Activated T-cell treated with anti-CD3 and anti-CD28 coated beads for 1 hour (primary cell): ENCODE measurements around the gene LCN9.
"Not testable (repeated sequence)": the region's sequence is repeated elsewhere in the genome, so short reads cannot be mapped to it uniquely, and the experiment has no call there.

ENCODE experiments used
- DNase-seq: peaks from one replicate; pipeline ENCODE4 v3.0.0-alpha.2; 2020; ENCODE audit warnings: low read depth

The LCN9 gene

DNA sequence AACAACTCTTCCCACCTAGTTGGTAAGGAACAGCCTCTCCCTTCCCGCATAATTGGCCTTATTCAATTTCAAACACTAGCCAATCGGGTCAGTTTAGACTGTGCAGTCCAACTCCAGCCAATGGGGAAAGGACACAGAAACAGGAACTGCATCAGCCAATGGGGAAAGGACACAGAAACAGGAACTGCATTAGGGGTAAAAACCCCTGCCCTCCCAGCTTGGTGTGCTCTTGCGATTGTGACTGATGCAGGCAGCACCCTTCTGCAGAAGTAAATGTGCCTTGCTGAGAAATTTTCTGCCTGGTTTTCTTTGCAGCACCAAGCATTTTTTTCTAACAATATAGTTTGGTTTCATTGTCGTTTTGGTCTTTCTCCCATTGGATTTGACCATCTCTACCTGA is 15.2 kb upstream of the LCN9 start:
- no peak for DNase-seq

DNA sequence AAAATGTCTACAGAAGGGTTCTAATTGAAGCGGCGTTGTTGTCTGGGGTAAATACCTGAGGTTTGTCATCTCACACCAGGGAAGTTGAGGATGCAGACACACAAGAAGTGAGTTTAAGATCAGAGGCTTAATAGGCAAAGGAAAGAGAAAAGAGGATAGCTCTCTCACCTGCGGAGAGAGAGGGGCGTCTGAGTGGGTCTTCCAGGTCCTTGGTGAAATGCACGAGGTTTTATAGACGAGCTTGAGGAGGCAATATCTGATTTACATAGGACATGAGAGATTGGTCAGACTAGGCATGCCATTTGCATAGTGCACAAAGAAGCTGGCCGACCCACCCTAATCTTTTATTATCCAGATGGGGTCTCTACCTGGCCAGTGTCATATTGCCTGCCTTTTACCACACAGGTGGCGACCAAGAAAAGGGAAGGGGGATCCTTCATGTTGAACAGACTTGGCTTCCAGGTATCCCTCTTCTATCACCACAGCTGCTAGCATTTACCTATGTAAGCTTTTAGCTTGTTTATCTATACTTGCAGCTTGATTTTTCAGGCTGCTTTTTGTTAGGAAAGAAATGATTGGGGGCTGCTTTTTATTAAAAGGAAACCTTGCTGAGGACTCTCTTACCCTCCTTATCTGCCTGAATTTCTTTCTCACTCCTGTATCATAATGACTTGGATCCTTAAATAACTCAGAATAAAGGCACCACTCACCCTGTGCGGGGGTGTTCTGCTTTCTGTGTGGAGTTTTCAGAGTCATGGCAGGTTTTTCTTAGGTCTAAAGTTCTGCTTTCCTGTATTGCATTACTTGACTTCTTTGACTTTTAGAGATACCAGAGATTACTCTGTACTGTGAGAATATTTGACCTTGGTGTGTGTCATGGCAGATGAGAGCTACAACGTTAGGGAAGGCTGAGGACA is 14.4 kb upstream of the LCN9 start:
- DNase-seq, result no peak

DNA sequence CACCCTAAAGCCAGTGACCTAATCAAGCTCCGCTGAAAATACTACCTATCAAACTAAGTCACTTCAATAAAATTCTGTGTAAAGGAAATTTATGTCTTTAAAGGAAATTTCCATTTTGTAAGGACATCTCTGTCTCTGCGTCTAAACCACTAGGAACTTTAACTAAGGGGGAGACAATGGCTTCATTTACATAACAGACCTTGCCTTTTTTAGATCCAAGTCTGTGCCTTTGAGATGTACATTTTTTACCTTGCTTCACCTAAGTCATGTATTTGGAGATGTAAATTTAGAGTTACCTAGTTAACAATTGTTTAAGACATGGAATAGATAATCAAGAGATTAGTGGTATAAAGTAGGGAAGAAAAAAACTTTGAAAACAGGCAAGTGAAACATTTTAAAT is 13.6 kb upstream of the LCN9 start:
- DNase-seq, result no peak

DNA sequence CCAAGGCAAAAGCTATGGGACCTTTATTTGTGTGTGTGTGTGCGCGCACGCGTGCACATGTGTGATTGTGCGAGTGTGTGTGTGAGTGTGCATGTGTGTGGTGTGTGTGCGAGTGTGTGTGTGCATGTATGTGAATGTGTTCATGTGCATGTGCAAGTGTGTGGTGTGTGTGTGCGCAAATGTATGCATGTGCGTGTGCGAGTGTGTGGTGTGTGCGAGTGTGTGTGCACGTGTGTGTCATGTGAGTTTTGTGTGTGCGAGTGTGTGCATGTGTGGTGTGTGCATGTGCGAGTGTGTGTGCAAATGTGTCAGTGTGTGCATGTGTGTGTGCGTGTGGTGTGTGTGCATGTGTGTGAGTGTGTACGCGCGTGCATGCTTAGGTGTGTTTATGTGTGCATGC is 12.7 kb upstream of the LCN9 start:
- no peak for DNase-seq

DNA sequence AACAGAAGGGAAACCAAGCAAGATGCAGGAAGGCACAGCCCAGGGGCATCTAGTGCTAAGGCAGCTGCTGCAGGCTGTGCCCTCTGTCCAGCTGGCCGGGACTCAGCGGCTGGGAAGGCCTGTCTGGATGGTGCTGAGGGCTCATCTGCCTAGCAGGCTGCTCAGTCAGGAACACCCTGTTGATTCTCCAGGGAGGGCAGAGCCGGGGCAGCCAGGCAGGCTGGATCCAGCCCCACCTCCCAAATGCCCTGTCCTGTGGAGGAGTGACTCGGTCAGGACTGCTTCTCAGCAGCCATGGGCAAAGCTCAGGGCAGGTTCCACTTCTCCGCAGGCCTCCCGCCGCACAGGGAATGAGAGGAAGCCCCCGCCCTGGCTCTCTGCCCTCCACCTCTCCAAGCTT is 7.8 kb upstream of the LCN9 start:
- DNase-seq, result no peak

DNA sequence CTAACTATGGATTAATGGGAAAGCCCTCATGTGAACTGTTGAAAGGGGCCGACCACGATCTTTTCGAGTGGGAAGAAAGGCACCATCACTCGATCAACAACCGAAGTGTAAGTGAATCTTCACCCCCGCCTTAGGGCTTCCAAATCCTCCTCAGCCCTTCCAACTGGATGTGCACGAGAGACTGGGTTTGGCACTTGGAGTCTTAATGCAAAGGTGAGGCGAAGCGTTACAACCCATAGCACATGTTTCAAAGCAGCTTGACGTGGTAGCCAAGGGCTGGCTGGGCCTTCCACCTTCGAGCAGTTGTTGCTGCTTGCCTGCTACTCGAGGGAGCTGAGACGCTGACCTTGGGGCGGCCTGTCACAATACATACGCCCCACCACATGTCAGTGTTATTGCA is 5.7 kb upstream of the LCN9 start:
- DNase-seq, result no peak

DNA sequence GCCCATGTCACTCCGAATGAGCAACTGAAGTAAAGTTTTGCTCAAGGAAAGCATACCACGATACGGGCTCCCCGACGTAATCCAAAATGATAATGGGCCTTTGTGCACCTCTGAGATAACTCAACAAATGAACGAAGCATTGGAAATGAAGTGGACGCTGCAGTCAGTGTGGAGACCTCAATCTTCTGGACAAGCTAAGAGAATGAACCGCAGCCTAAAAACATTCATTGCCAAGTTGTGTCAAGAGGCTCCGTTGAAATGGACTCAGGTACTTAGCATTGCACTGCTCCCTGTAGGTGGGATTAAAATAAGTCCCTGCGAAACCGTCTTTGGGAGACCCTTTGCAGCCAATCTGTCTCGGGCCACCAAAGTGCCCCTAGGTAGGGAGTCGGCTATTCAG is 3.9 kb upstream of the LCN9 start:
- DNase-seq, result no peak

DNA sequence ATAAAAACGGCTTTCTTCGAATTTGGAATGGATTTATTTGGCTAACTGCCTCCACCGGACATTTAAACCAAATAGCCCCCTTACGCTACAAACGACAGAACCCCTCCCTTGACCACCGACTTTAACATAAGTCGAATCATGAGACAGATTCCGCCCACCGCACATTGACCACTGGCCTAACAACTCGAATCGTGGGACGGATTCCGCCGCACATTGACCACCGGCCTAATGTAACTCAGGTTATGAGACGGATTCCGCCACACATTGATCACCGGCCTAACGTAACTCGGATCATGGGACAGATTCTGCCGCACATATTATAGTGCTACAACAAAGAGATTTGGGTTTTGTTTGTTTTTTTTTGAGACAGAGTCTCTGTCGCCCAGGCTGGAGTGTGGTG is 2.7 kb upstream of the LCN9 start:
- DNase-seq, result no peak

DNA sequence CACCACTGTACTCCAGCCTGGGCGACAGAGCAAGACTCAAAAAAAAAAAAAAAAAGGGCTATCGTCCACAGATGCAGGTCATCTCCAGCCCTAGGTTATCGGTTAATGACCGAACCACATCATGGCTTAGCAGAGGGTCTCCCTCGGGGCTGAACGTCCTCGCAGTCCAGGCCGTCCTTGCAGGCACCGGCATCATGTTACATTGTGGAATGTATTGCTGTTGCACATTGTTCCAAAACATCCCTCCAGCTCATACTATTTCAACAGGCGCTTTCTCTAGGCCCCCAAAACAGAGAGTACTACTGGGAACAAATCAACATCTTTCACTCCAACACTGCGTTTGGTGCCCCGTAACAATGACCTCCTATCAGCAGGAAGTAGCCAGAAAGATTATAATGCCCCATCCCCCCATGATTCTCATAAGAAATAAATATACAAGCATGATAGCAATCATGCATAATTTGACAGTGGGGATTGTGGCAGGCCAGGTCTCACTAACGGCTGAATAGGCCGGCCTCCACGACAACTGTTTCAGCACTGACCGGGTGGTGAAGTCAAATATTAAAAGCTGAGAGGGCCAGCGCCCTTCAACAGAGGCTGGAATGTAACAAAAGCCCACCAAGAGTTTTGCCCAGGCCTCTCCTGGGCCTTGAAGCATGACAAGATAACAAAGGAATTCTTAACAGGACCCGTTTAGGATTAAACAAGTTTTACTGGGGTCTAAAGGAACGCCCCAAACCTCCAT is 1.1 kb upstream of the LCN9 start:
- no peak for DNase-seq

DNA sequence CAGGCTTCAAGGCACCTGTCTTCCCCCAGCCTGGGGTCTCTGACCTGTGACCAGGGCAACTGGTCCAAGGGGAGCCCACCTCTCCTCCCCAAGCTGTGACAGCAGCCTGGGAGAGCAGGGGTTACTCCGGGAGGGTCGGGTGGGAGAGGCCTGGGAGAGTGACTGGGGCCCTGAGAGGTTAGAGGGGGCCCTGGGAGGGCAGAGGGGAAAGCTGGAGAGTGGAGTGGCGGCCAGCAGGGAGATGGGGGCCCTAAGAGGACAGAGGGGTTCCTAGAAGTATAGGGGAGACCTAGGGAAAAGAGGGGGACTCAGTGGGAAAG is 302 bp downstream of the LCN9 start:
- DNase-seq, result no peak

DNA sequence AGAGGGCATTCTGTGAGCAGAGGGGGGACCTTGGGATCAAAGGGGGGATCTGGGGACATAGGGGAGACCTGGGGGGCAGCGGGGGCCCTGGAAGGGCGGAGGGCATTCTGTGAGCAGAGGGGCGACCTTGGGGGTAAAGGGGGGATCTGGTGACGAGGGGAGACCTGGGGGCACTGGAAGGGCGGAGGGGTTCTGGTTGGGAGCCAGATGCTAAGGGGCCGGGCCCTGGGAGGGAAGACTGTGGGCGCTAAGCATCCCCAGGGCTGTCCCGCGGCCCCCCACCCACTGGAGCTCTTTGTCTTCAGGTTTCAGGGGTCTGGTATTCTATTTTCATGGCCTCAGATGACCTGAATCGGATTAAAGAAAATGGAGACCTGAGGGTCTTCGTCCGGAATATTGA is 748 bp downstream of the LCN9 start:
- no peak for DNase-seq

DNA sequence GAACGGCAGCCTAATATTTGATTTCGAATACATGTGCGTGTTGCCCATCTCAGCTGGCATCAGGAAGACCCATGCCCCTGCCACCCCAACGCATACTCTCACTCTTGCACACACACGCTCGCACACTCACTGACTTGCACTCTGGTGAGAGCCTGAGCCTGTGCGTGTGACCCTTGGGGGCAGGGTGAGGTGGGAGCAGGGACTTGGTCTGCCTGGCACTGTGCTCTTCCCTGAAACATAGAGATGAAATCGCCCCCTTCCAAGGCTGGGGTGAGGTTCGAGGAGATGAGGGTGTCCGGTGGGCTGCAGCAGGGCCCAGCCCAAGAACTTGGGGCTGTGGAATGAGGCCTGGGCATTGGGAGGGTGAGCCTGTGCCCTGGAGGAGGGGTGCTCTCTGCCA is 1.2 kb downstream of the LCN9 start:
- no peak for DNase-seq

DNA sequence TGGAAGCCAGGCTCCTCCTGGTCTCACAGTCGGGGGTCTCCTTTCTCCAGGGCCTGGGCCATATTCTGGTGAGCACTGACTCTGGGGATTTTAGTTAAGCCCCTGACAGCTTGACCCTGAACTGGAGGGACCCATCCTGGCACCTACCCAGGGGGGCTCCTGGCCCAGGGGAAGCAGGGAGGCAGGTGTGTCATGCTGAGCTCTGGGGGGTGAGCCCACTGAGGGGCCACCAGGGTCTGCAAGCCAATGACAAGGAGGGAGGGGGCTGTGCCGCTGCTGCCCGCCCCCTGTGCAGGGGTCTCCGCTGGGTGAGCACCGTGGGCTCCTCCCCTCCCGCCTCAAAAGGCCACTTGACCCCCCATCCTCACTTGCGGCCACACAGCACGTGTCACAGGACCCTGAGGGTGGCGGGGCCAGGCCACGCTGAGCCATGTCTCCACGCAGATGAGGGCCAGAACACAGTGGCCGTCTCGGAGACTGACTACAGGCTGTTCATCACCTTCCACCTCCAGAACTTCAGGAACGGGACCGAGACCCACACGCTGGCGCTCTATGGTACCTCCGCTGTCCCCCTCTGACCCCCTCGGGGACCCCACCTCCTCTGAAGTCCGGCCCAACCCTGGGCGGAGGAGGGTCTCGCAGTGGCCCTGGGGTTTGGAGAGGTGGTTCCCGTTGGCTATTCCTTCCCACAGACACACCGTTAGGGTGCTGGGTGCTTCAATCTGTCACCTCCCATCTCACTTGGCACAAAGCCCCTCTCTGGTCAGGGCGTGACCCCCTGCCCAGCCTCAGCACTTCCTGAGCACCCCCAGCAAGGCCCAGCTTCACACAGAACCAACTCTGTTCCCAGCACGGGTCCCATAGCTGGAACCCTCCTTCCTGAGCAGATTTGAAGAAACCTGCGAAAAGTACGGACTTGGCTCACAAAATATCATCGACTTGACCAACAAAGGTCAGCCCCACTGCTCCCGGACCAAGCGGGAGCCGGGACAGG is 2.0 kb downstream of the LCN9 start:
- no peak for DNase-seq

DNA sequence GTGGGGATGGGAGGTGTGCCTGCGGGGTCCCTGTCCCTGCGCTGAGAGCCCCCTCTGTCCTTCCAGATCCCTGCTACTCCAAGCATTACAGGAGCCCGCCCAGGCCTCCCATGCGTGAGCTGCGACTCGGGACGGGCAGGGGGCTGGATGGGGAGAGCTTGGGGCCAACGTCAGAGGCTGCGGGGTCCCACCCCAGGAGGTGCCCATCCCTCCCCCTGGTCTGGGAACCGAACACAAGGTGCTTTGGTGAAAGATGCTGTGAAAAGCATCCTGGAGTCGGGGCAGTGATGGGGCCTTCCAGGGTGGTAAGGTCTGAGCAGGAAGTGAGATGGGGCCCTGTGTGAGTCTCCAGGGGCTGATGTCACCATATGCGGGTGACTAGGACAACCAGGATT is 2.7 kb downstream of the LCN9 start:
- DNase-seq, result no peak

DNA sequence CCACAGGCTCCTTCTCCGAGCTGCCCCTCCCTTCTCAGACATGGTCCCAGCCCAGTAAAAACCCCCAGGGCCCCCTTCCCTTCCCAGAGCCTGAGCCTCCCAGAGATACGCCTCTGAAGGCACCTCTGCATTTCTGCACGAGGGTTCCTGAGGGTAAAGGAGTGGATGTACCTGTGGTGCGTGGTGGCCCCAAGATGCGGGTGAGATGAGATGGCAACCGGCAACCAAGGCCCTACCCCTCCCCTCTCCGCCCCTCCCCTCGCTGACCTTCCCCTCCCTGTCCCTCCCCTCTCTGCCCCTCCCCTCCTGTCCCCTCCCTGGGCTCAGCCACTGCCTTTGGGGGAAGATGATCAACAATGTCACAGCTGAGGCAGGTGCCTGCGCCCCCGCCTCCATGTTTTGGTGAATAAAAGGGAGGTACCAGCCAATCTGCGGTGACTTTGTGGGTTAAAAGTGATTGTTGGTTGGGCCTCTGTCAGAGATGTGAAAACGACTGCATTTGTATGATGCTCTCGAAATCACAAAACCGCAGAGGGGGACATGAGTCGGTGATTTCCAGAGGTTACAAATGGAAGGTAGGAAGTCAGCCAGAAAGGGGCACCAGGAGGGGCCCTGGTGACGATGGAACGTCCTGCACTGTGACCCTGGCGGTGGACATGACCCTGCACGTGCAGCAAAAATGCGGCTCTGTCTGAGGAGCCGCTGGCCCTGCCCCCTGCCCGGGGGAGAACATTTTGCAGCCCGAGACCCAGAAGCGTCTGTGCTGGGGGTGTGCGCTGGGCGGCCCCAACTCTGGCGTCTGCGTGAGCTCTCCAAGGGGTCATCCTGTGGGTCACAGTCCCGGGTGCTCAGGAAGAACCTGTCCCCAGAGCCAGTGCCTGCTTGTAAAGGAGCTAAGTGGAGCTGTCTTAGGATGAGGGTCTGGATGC is 3.7 kb downstream of the LCN9 start:
- DNase-seq, result no peak

DNA sequence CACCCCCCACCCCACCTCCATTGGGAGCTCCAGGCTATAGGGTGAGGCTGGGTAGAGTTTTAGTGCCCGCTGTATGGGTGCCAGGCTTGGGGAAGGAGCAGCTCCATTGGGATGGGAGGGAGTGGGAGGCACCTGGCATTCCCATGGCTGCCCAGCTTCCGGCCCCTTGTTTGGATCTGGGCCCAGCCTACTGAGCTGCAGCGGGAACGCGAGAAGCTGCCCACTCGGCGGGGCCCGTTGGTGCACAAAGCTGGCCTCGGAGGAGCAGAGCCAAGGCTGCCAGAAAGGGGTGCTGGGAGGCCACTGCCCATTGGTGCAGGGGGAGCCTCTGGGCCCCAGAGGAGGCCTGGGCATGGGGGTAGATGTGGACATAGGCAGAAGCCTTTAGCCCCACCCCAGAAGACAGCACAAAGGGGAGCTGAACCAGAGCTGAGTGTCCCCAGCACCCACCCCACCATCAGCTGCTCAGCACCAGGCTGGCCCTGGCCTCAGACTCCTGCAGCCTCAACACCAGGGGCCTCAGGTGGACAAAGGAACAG is 4.4 kb downstream of the LCN9 start:
- no peak for DNase-seq

DNA sequence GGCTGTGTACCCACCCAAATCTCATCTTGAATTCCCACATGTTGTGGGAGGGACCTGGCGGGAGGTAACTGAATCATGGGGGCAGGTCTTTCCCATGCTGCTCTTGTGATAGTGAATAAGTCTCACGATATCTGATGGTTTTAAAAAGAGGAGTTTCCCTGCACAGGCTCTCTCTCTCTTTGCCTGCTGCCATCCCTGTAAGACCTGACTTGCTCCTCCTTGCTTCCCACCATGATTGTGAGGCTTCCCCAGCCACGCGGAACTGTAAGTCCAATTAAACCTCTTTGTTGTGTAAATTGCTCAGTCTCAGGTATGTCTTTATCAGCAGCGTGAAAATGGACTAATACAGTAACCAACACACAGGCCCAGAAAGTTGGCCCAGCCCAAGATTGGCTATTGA is 5.9 kb downstream of the LCN9 start:
- DNase-seq, result not testable (repeated sequence)

DNA sequence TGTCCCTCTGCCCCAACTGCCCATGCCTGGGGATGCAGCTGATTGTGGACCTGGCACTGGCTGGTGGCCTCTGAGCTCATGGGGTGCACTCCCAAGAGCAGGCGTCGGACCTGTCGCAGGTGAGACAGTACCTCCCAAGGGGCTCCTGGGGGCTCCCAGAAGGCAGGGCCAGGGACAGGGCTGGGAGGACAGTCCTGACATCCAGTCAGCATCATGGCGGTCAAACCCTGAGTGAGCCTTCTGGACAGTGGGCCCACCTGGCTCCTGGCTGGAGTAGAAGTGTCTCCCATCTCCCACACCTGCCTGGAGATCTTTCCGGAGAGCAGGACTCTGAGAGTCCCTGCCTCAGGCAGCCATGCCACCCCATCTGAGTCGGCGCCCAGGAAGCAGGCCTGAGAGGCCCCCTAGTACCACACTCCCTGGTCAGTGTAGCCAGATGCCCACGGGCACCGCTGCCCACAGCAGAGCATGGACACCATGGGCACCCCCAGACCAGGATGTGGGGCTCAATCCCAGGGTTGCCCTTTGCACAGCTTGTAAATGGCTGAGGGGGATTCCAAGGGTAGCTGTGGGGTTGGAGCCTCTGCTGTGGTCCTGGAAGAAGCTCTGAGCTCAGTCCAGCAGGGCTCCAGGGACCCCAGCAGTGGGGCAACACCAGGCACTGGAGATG is 6.6 kb downstream of the LCN9 start:
- no peak for DNase-seq

DNA sequence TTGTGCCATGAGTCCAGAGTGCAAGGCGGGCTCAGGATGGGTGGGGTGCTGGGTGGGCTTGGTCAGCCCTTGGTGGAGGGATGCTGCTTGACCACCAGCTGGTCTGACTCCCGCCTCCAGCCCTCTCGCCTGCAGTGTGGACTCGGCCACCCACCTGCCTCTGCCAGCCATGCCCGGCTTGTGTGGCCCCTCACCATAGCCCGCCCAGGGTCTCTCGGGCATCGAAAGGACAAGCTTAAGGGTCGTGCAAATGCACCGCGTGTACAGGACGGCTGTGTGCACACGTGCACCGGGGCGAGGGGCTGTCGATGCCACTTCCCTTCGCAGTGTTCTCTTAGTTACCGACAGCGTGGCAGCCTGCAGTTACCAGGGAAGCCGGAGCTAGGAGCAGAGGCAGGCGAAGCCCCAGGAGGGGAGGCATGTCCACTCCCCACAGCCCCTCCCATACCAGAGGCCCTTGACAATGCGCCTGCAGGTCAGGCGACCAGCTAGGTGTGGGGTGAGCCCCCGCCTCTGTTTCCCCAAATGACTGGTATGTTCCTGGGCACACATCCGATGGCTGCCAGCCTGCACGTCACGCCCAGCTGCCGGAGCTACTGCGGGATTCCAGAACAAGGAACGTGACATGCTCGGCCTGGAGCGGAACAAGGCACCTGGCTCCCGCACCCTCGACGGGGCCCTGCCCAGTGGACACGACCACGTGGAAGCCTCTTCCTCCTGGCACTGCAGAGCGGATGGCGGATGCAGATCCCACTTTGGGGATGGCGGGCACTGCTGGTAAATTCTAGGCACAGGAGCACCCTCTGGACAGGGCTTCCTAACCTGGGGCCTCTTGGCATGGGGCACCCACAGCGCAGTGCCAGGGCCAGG is 7.8 kb downstream of the LCN9 start:
- no peak for DNase-seq
